ENCODE results near the gene S1PR2. TPM values are rescaled to one million over a fixed set of nuclear protein-coding genes. Genes with fewer than 3 reads are reported as not detected.

The S1PR2 gene
- total RNA-seq, 2 experiments from 2014 or later, result 14.6 to 17.2 TPM

DNA sequence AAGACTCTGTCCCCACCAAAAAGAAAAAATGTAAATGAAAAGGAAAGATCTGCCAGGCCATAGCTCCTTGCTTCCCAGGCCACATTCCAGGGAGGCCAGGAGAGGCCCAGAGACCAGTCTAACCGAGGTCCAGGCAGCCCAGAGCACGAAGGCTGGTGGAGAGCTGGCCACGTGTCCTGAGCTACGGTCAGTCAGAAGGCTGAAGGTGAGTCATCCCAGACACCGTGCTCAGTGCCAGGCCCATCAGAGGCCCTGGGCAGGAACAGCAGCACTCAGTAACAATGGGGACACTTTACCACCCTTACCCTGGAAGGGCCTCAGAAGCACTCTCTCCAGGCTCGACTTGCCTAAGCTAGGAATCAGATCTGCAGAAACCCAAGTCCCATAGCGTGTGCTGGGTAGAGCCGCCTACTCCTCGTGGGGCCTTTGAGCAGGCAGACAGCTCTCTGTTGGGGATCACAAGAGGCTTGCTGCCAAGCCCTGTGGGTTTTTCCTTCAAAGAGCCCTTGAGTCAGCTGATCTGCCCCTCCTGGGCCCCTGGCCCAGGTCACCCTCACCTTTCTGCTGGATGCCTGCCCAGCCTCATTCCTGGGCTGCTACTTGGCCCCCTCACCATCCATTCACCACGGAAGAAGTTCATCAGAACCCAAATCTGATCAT is 24.8 kb downstream of the S1PR2 start:
- no peaks in the 10 kb centered on the region for H3K4me1 ChIP-seq (ENCODE audit: insufficient read depth, low read length)
- H3K27ac ChIP-seq (ENCODE audit: low read depth in 1 of 2, low read length in 2 of 2), result no peak overlapping the region
- TF ChIP-seq, protein P1, sequence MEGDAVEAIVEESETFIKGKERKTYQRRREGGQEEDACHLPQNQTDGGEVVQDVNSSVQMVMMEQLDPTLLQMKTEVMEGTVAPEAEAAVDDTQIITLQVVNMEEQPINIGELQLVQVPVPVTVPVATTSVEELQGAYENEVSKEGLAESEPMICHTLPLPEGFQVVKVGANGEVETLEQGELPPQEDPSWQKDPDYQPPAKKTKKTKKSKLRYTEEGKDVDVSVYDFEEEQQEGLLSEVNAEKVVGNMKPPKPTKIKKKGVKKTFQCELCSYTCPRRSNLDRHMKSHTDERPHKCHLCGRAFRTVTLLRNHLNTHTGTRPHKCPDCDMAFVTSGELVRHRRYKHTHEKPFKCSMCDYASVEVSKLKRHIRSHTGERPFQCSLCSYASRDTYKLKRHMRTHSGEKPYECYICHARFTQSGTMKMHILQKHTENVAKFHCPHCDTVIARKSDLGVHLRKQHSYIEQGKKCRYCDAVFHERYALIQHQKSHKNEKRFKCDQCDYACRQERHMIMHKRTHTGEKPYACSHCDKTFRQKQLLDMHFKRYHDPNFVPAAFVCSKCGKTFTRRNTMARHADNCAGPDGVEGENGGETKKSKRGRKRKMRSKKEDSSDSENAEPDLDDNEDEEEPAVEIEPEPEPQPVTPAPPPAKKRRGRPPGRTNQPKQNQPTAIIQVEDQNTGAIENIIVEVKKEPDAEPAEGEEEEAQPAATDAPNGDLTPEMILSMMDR (IDR thresholded peaks at IDR 0.05), result no peak
- no peaks in the 10 kb centered on the region for H3K36me3 ChIP-seq (ENCODE audit: insufficient read depth, low read length)
- Mint-ChIP-seq H3K4me3 (no peak overlapping the region), H3K27me3 (no peaks in the 10 kb centered on the region), H3K36me3 (ENCODE audit: low read depth) (no peaks in the 10 kb centered on the region), H3K27ac (no peak overlapping the region), H3K4me1 (ENCODE audit: low read depth) (no peaks in the 10 kb centered on the region), H3K9me3 (peaks cover 4% of the 10 kb centered on the region)
- ChIA-PET POLR2A (interaction anchor here (0.6 to 1.4 kb wide), 2 partner anchors 11 to 177 kb away, joined by 3 to 4 read pairs; partner anchors contain the start of gene DNMT1), CTCF (no interaction called here)
- no peaks in the 10 kb centered on the region for H3K27me3 ChIP-seq (ENCODE audit: control insufficient read depth in 1 of 2, insufficient read depth in 2 of 2, low read length in 2 of 2)
- intact Hi-C loops (cut with DNase I, micrococcal nuclease), result no loop called here
- H3K4me3 ChIP-seq (ENCODE audit: low read length), result no peak overlapping the region
- DNase-seq (no peak), ATAC-seq (ENCODE audit: poor library complexity) (no peak)
- H3K9me3 ChIP-seq (ENCODE audit: control insufficient read depth in 1 of 2, insufficient read depth in 1 of 2, low read length in 2 of 2), result peaks cover 0 to 5% of the 10 kb centered on the region in 2 experiments

DNA sequence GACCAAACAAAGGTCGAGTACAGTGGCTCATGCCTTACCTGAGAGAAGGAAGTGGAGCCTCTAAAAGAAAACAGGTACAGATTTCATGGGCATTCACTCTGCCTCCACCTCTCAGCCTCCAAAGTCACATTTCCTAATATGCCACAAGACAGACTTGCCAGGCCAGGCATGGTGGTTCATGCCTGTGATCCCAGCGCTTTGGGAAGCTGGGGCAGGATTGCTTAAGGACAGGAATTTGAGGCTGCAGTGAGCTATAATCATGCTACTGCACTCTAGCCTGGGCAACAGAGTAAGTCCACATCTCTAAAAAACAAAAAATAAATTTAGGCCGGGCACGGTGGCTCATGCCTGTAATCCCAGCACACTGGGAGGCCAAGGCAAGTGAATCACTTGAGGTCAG is 25.5 kb downstream of the S1PR2 start:
- ChIA-PET POLR2A (interaction anchor here (1.4 kb wide), 1 partner anchor 11 kb away, joined by 4 read pairs; the partner anchor contains the start of gene DNMT1), CTCF (no interaction called here)
- H3K27me3 ChIP-seq (ENCODE audit: control insufficient read depth in 1 of 2, insufficient read depth in 2 of 2, low read length in 2 of 2), result no peaks in the 10 kb centered on the region
- no peaks in the 10 kb centered on the region for H3K27me3 Mint-ChIP-seq
- no peak overlapping the region for H3K4me3 ChIP-seq (ENCODE audit: low read length)
- H3K36me3 ChIP-seq (ENCODE audit: insufficient read depth, low read length), result no peaks in the 10 kb centered on the region
- no peak overlapping the region for H3K27ac Mint-ChIP-seq
- TF ChIP-seq, protein P1 (IDR thresholded peaks at IDR 0.05), result no peak
- ATAC-seq (ENCODE audit: poor library complexity) (no peak), DNase-seq (no peak)
- H3K4me1 ChIP-seq (ENCODE audit: insufficient read depth, low read length), result no peaks in the 10 kb centered on the region
- peaks cover 4% of the 10 kb centered on the region for H3K9me3 Mint-ChIP-seq
- no peaks in the 10 kb centered on the region for H3K36me3 Mint-ChIP-seq (ENCODE audit: low read depth)
- intact Hi-C loops (cut with DNase I, micrococcal nuclease), result no loop called here
- H3K9me3 ChIP-seq (ENCODE audit: control insufficient read depth in 1 of 2, insufficient read depth in 1 of 2, low read length in 2 of 2), result peaks cover 0 to 5% of the 10 kb centered on the region in 2 experiments
- no peak overlapping the region for H3K4me3 Mint-ChIP-seq
- H3K4me1 Mint-ChIP-seq (ENCODE audit: low read depth), result no peaks in the 10 kb centered on the region
- no peak overlapping the region for H3K27ac ChIP-seq (ENCODE audit: low read depth in 1 of 2, low read length in 2 of 2)

GRCh38 chr19:10203686-10204085 is 27.4 kb downstream of the S1PR2 start:
- peaks cover 6% of the 10 kb centered on the region for H3K4me1 ChIP-seq (ENCODE audit: insufficient read depth, low read length)
- no peak overlapping the region for H3K4me3 Mint-ChIP-seq
- H3K4me1 Mint-ChIP-seq (ENCODE audit: low read depth), result peaks cover 4% of the 10 kb centered on the region
- no peaks in the 10 kb centered on the region for H3K27me3 Mint-ChIP-seq
- DNase-seq, result no peak
- no peak overlapping the region for H3K27ac ChIP-seq (ENCODE audit: low read depth in 1 of 2, low read length in 2 of 2)
- H3K9me3 ChIP-seq (ENCODE audit: control insufficient read depth in 1 of 2, insufficient read depth in 1 of 2, low read length in 2 of 2), result peaks cover 0 to 5% of the 10 kb centered on the region in 2 experiments
- no peaks in the 10 kb centered on the region for H3K36me3 Mint-ChIP-seq (ENCODE audit: low read depth)
- ATAC-seq (ENCODE audit: poor library complexity), result no peak
- H3K4me3 ChIP-seq (ENCODE audit: low read length), result no peak overlapping the region
- intact Hi-C loops (cut with DNase I, micrococcal nuclease), result no loop called here
- ChIA-PET POLR2A (no interaction called here), CTCF (no interaction called here)
- no peaks in the 10 kb centered on the region for H3K27me3 ChIP-seq (ENCODE audit: control insufficient read depth in 1 of 2, insufficient read depth in 2 of 2, low read length in 2 of 2)
- H3K9me3 Mint-ChIP-seq, result peaks cover 4% of the 10 kb centered on the region
- TF ChIP-seq, protein P1 (IDR thresholded peaks at IDR 0.05), result no peak
- H3K27ac Mint-ChIP-seq, result no peak overlapping the region
- no peaks in the 10 kb centered on the region for H3K36me3 ChIP-seq (ENCODE audit: insufficient read depth, low read length)

Measured in CD4-positive, alpha-beta T cell (primary cell).